Activated CD4-positive, alpha-beta T cell treated with anti-CD3 and anti-CD28 coated beads, Interleukin-2, amount 10 ng/mL, durations not matched to agents 24 days and 14 days (primary cell): ENCODE measurements around the gene HYCC1. TPM values are rescaled to one million over a fixed set of nuclear protein-coding genes. Genes with fewer than 3 reads are reported as not detected.
"Not testable (repeated sequence)": the region's sequence is repeated elsewhere in the genome, so short reads cannot be mapped to it uniquely, and the experiment has no call there.

Experiments
- DNase-seq: peaks from one replicate; pipeline ENCODE4 v3.0.0; 2022
- H3K27ac Mint-ChIP-seq: one replicate; pipeline ENCODE4 v1.8.0; 2022; ENCODE audit warnings: mild to moderate bottlenecking, mixed read lengths
- H3K27me3 Mint-ChIP-seq: one replicate; pipeline ENCODE4 v1.8.0; 2022; ENCODE audit warnings: mixed read lengths
- H3K36me3 Mint-ChIP-seq: one replicate; pipeline ENCODE4 v1.8.0; 2022; ENCODE audit warnings: low read depth, mild to moderate bottlenecking, mixed read lengths
- H3K4me1 Mint-ChIP-seq: one replicate; pipeline ENCODE4 v1.8.0; 2021; ENCODE audit warnings: mixed read lengths
- H3K4me3 Mint-ChIP-seq: one replicate; pipeline ENCODE4 v1.8.0; 2022; ENCODE audit warnings: mild to moderate bottlenecking, moderate library complexity, mixed read lengths
- H3K9me3 Mint-ChIP-seq: one replicate; pipeline ENCODE4 v1.8.0; 2021; ENCODE audit warnings: mixed read lengths
- intact Hi-C: fragments of 100-400 bp; cut with micrococcal nuclease; formaldehyde crosslinking; loops from one replicate; pipeline ENCODE4 v1.15.1; 2023
- total RNA-seq: library from RNA; stranded (reverse); gene quantifications from 2 replicates; pipeline ENCODE4 v1.2.3, GENCODE V29; 2022

HYCC1 gene
- 33.7 and 41.5 TPM in 2 replicates for total RNA-seq

GRCh38 chr7:23013715-23014649 lies at the start of gene HYCC1:
TSS of gene HYCC1 (minus strand) at chr7:23014130. CDS start at chr7:22991111, 23,019 bp downstream.
- DNase-seq: peak; percentile 100
- Mint-ChIP-seq H3K27me3 (no peaks in the 10 kb centered on the region), H3K4me1 (peaks cover 29% of the 10 kb centered on the region), H3K9me3 (peaks cover 10% of the 10 kb centered on the region), H3K4me3 (peak within 1 kb of the TSS; percentile 92), H3K36me3 (peaks cover 2% of the 10 kb centered on the region), H3K27ac (peak within 1 kb of the TSS; percentile 88)
- intact Hi-C loops: loop anchor here (1.0 to 5.0 kb wide), 9 partner anchors 13 to 1587 kb away; partner anchors contain the start of genes SP4, TOMM7 and TRA2A

- Mint-ChIP-seq H3K9me3 (no peaks in the 10 kb centered on the region), H3K27ac (no peak overlapping the region), H3K4me3 (no peak overlapping the region), H3K36me3 (no peaks in the 10 kb centered on the region), H3K27me3 (peaks cover 15% of the 10 kb centered on the region), H3K4me1 (no peaks in the 10 kb centered on the region)
- DNase-seq: no peak
- intact Hi-C loops: no loop called here
Measured at GRCh38 chr7:23062452-23062851, 48.5 kb upstream of the HYCC1 start.

GRCh38 chr7:23061327-23061726 lies 47.4 kb upstream of the HYCC1 start:
- no peaks in the 10 kb centered on the region for H3K4me1 Mint-ChIP-seq
- H3K9me3 Mint-ChIP-seq: no peaks in the 10 kb centered on the region
- no peak for DNase-seq

GRCh38 chr7:23058408-23059096 lies 44.6 kb upstream of the HYCC1 start:
- no peak for DNase-seq
- H3K9me3 Mint-ChIP-seq: no peaks in the 10 kb centered on the region
- peaks cover 4% of the 10 kb centered on the region for H3K4me1 Mint-ChIP-seq
- H3K27me3 Mint-ChIP-seq: peaks cover 13% of the 10 kb centered on the region
- H3K36me3 Mint-ChIP-seq: no peaks in the 10 kb centered on the region
- H3K27ac Mint-ChIP-seq: no peak overlapping the region
- no peak overlapping the region for H3K4me3 Mint-ChIP-seq
- intact Hi-C loops: loop anchor here (5.0 kb wide), 1 partner anchor 331 kb away; the partner anchor contains the start of gene IL6

More at GRCh38 chr7:23061327-23061726, 47.4 kb upstream of the HYCC1 start:
- Mint-ChIP-seq H3K27ac (no peak overlapping the region), H3K27me3 (peaks cover 16% of the 10 kb centered on the region), H3K36me3 (no peaks in the 10 kb centered on the region), H3K4me3 (no peak overlapping the region)
- intact Hi-C loops: no loop called here

GRCh38 chr7:23055582-23056178 lies 41.8 kb upstream of the HYCC1 start:
- intact Hi-C loops: loop anchor here (1.0 to 5.0 kb wide), 7 partner anchors 41 to 495 kb away; partner anchors contain the start of genes HYCC1, IL6 and TOMM7
- Mint-ChIP-seq H3K9me3 (no peaks in the 10 kb centered on the region), H3K4me1 (peaks cover 6% of the 10 kb centered on the region), H3K4me3 (no peak overlapping the region), H3K27me3 (peaks cover 11% of the 10 kb centered on the region), H3K36me3 (no peaks in the 10 kb centered on the region), H3K27ac (no peak overlapping the region)
- DNase-seq: peak; percentile 90

GRCh38 chr7:23051124-23051485 lies 37.2 kb upstream of the HYCC1 start:
- H3K9me3 Mint-ChIP-seq, H3K27me3 Mint-ChIP-seq, H3K4me1 Mint-ChIP-seq, H3K4me3 Mint-ChIP-seq, DNase-seq, H3K27ac Mint-ChIP-seq, H3K36me3 Mint-ChIP-seq, intact Hi-C loops: not testable (repeated sequence)

GRCh38 chr7:23046336-23046735 lies 32.4 kb upstream of the HYCC1 start:
- intact Hi-C loops, H3K9me3 Mint-ChIP-seq: not testable (repeated sequence)

GRCh38 chr7:23045086-23045485 lies 31.2 kb upstream of the HYCC1 start:
- H3K27ac Mint-ChIP-seq, H3K4me1 Mint-ChIP-seq, H3K36me3 Mint-ChIP-seq, H3K9me3 Mint-ChIP-seq, H3K27me3 Mint-ChIP-seq, H3K4me3 Mint-ChIP-seq, intact Hi-C loops, DNase-seq: not testable (repeated sequence)

More at GRCh38 chr7:23046336-23046735, 32.4 kb upstream of the HYCC1 start:
- H3K27ac Mint-ChIP-seq, H3K4me3 Mint-ChIP-seq, H3K36me3 Mint-ChIP-seq, H3K4me1 Mint-ChIP-seq, H3K27me3 Mint-ChIP-seq, DNase-seq: not testable (repeated sequence)

- H3K9me3 Mint-ChIP-seq: no peaks in the 10 kb centered on the region
- no peaks in the 10 kb centered on the region for H3K36me3 Mint-ChIP-seq
- intact Hi-C loops: no loop called here
- no peaks in the 10 kb centered on the region for H3K27me3 Mint-ChIP-seq
- H3K4me3 Mint-ChIP-seq: no peak overlapping the region
- no peak for DNase-seq
- no peaks in the 10 kb centered on the region for H3K4me1 Mint-ChIP-seq
- no peak overlapping the region for H3K27ac Mint-ChIP-seq
Measured at GRCh38 chr7:23044581-23044980, 30.7 kb upstream of the HYCC1 start.

- Mint-ChIP-seq H3K27ac (no peak overlapping the region), H3K9me3 (no peaks in the 10 kb centered on the region), H3K4me3 (no peak overlapping the region), H3K36me3 (no peaks in the 10 kb centered on the region), H3K27me3 (peaks cover under 1% of the 10 kb centered on the region), H3K4me1 (no peaks in the 10 kb centered on the region)
- DNase-seq: no peak
- intact Hi-C loops: no loop called here
Measured at GRCh38 chr7:23043441-23043840, 29.5 kb upstream of the HYCC1 start.

- H3K9me3 Mint-ChIP-seq, H3K4me3 Mint-ChIP-seq: not testable (repeated sequence)
Measured at GRCh38 chr7:23039674-23040073, 25.7 kb upstream of the HYCC1 start.

GRCh38 chr7:23035542-23036371 lies 21.8 kb upstream of the HYCC1 start:
- peaks cover 13% of the 10 kb centered on the region for H3K27me3 Mint-ChIP-seq
- intact Hi-C loops, H3K36me3 Mint-ChIP-seq, DNase-seq, H3K4me3 Mint-ChIP-seq, H3K4me1 Mint-ChIP-seq, H3K9me3 Mint-ChIP-seq, H3K27ac Mint-ChIP-seq: not testable (repeated sequence)

More at GRCh38 chr7:23039674-23040073, 25.7 kb upstream of the HYCC1 start:
- H3K27ac Mint-ChIP-seq, H3K27me3 Mint-ChIP-seq, DNase-seq, intact Hi-C loops, H3K4me1 Mint-ChIP-seq, H3K36me3 Mint-ChIP-seq: not testable (repeated sequence)

GRCh38 chr7:23027261-23027660 lies 13.3 kb upstream of the HYCC1 start:
- DNase-seq: no peak
- H3K4me3 Mint-ChIP-seq: no peak overlapping the region
- intact Hi-C loops: no loop called here
- no peak overlapping the region for H3K27ac Mint-ChIP-seq
- H3K36me3 Mint-ChIP-seq: no peaks in the 10 kb centered on the region
- H3K4me1 Mint-ChIP-seq: peaks cover 4% of the 10 kb centered on the region
- H3K9me3 Mint-ChIP-seq: peaks cover 2% of the 10 kb centered on the region
- H3K27me3 Mint-ChIP-seq: peaks cover 27% of the 10 kb centered on the region
